Activated T-helper 17 cell treated with anti-CD3 and anti-CD28 coated beads, Interleukin-2, amount 50 U/mL, for 72 hours (primary cell): ENCODE measurements around the gene PER1. TPM values are rescaled to one million over a fixed set of nuclear protein-coding genes. Genes with fewer than 3 reads are reported as not detected.

ENCODE experiments used
- ATAC-seq: fragments of 150-1000 bp; cut with Tn5 transposase; replicated peaks from 2 replicates; pipeline ENCODE4 v1.10.0; 2021; ENCODE audit warnings: mild to moderate bottlenecking, moderate library complexity
- H3K27ac Mint-ChIP-seq: one replicate; pipeline ENCODE4 v1.8.0; 2022; ENCODE audit warnings: mixed read lengths
- H3K27me3 Mint-ChIP-seq: one replicate; pipeline ENCODE4 v1.8.0; 2022; ENCODE audit warnings: mixed read lengths
- H3K36me3 Mint-ChIP-seq: one replicate; pipeline ENCODE4 v1.8.0; 2022; ENCODE audit warnings: low read depth, mild to moderate bottlenecking, mixed read lengths
- H3K4me1 Mint-ChIP-seq: one replicate; pipeline ENCODE4 v1.8.0; 2022; ENCODE audit warnings: mixed read lengths
- H3K4me3 Mint-ChIP-seq: one replicate; pipeline ENCODE4 v1.8.0; 2022; ENCODE audit warnings: mild to moderate bottlenecking, mixed read lengths
- H3K9me3 Mint-ChIP-seq: one replicate; pipeline ENCODE4 v1.8.0; 2022; ENCODE audit warnings: mixed read lengths
- total RNA-seq, 2 donors: library from RNA; stranded (reverse); gene quantifications; one replicate each; pipeline ENCODE4 v1.2.3, GENCODE V29; 2022

Gene PER1
- total RNA-seq, 2 donors from 2014 or later = 52.0 to 269 TPM

DNA sequence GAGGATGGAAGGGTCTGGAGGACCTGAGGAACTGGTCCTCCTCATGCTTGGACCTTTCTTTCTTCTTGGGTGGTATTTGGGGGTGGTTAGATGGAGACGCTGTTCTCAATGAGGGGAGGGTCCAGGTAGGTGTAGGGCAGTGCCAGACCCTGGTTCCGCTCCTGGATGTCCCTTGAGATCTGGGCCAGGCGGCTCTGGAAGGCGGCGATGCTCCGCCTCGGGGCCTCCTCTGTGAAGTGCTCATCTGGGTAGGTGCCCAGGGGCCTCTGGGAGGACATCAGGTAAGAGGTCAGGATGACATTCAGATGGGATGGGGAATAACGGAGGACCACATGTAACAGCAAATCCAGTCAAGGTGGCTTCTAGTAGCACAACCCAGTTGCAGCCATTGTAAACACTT, 55.7 kb downstream of the PER1 start:
- peaks cover 3% of the 10 kb centered on the region for H3K27me3 Mint-ChIP-seq
- H3K4me1 Mint-ChIP-seq = peaks cover 5% of the 10 kb centered on the region
- H3K36me3 Mint-ChIP-seq = no peaks in the 10 kb centered on the region
- H3K9me3 Mint-ChIP-seq = no peaks in the 10 kb centered on the region
- no peak for ATAC-seq
- H3K27ac Mint-ChIP-seq = no peak overlapping the region
- no peak overlapping the region for H3K4me3 Mint-ChIP-seq

DNA sequence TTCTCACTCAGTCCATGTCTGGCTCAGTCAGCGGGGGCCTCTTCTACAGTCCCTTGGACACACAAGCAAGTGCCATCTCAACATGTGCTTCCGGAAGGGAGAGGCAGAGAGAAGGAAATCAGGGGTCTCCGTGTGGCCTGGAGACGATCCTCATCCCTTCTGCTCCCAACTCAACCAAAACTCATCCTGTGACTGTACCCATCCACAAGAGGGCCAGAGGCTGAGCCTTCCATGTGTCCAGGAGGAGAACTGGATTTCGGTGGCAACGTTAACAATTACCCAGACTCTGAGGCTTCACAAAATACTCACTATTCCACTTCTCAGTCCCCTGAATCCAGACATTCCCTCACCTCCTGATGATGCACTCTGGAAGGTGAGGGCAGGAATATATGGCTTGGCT, 56.8 kb downstream of the PER1 start:
- Mint-ChIP-seq H3K4me1 (peaks cover 5% of the 10 kb centered on the region), H3K27ac (no peak overlapping the region), H3K9me3 (no peaks in the 10 kb centered on the region), H3K4me3 (no peak overlapping the region), H3K27me3 (peaks cover 8% of the 10 kb centered on the region), H3K36me3 (no peaks in the 10 kb centered on the region)
- no peak for ATAC-seq

DNA sequence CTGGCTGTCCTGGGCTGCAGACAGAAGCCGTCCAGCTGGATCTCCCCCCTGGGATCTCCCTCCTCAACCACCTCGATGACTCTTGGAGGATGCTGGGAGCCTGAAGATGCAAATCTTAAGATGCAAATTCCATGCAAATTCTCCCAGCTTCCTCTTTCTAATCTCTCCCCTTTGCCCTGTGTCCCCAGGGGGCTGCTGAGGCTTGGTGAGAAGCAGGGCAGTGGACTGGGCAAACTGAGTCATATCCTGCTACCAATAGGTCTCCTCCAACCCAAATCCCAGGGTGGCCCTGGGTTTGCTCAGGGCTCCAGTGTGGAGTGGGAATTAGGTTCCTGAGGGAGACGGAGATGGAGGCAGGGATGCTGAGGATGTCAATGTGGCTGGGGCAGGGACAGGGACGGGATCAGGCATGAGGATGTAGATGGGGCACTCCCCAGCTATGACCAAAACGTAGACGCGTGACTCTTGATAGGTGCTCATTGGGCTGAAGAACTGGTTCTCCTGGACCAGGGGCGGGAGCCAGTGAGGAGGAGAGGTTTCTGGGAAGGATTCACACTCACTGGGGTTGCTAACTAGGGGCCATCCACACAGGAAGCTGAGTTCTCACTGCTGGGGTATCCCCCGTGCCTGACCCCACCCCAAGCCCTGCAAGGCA, 61.0 kb downstream of the PER1 start:
- ATAC-seq = no peak
- no peaks in the 10 kb centered on the region for H3K9me3 Mint-ChIP-seq
- peaks cover 19% of the 10 kb centered on the region for H3K27me3 Mint-ChIP-seq
- peaks cover 5% of the 10 kb centered on the region for H3K4me1 Mint-ChIP-seq
- no peak overlapping the region for H3K4me3 Mint-ChIP-seq
- H3K36me3 Mint-ChIP-seq = no peaks in the 10 kb centered on the region
- H3K27ac Mint-ChIP-seq = no peak overlapping the region

Other genes starting within 250 kb of the PER1 start
- 10 to 100 TPM in 1 of 2 donors, 1 to 10 TPM in 1; 2.4 to 11.7 TPM for gene RNF227, start 236.1 kb downstream of the PER1 start, total RNA-seq
- 10 to 100 TPM in 1 of 2 donors, 1 to 10 TPM in 1; 8.6 to 11.9 TPM for gene KCNAB3, start 222.5 kb downstream of the PER1 start, total RNA-seq
- 100 to 1,000 TPM; 179 to 180 TPM for gene TRAPPC1, start 220.5 kb downstream of the PER1 start, total RNA-seq
- gene CNTROB, start 220.2 kb downstream of the PER1 start, total RNA-seq = 100 to 1,000 TPM in 1 of 2 donors, 10 to 100 TPM in 1; 74.0 to 152 TPM
- under 1 TPM; 0.15 to 0.77 TPM for gene GUCY2D, start 149.8 kb downstream of the PER1 start, total RNA-seq
- gene ALOX15B, start 113.3 kb downstream of the PER1 start, total RNA-seq = under 1 TPM in 1 of 2 donors, not detected in 1; 0.61 TPM
- 1 to 10 TPM; 1.1 to 6.2 TPM for gene ALOX12B, start 64.7 kb downstream of the PER1 start, total RNA-seq
- 1 to 10 TPM in 1 of 2 donors, under 1 TPM in 1; 0.13 to 1.3 TPM for gene ALOXE3, start 33.9 kb downstream of the PER1 start, total RNA-seq
- 10 to 100 TPM in 1 of 2 donors, 1 to 10 TPM in 1; 2.9 to 10.0 TPM for gene HES7, start 28.3 kb downstream of the PER1 start, total RNA-seq
- 10 to 100 TPM; 41.7 to 66.2 TPM for gene VAMP2, start 10.5 kb upstream of the PER1 start, total RNA-seq
- gene TMEM107, start 24.0 kb upstream of the PER1 start, total RNA-seq = 10 to 100 TPM; 43.3 to 45.3 TPM
- 1 to 10 TPM; 4.7 to 7.0 TPM for gene BORCS6, start 37.8 kb upstream of the PER1 start, total RNA-seq
- gene AURKB, start 58.2 kb upstream of the PER1 start, total RNA-seq = 100 to 1,000 TPM; 158 to 161 TPM
- 10 to 100 TPM; 53.8 to 80.4 TPM for gene CTC1, start 95.7 kb upstream of the PER1 start, total RNA-seq
- gene PFAS, start 96.9 kb upstream of the PER1 start, total RNA-seq = 100 to 1,000 TPM in 1 of 2 donors, 10 to 100 TPM in 1; 53.9 to 143 TPM
- gene RANGRF, start 136.3 kb upstream of the PER1 start, total RNA-seq = 10 to 100 TPM; 44.9 to 56.0 TPM
- gene SLC25A35, start 143.0 kb upstream of the PER1 start, total RNA-seq = 1 to 10 TPM; 3.6 to 4.3 TPM
- gene ARHGEF15, start 157.8 kb upstream of the PER1 start, total RNA-seq = not detected
- not detected for gene ODF4, start 187.4 kb upstream of the PER1 start, total RNA-seq
- gene RPL26, start 230.8 kb upstream of the PER1 start, total RNA-seq = 1,000 to 10,000 TPM; 2,606 to 3,397 TPM
- gene RNF222, start 245.4 kb upstream of the PER1 start, total RNA-seq = under 1 TPM; 0.09 to 0.21 TPM